Upper lobe of left lung (tissue), 6 donors: Measurements from ENCODE around the gene SOX13. TPM values are rescaled to one million over a fixed set of nuclear protein-coding genes. Genes with fewer than 3 reads are reported as not detected.
"Not testable (repeated sequence)": the region's sequence is repeated elsewhere in the genome, so short reads cannot be mapped to it uniquely, and the experiment has no call there.

Experiments
- ATAC-seq, 2 donors: fragments of 200-7000 bp; cut with Tn5 transposase; one replicate each; pipeline ENCODE4 v1.9.1; 2022; ENCODE audit warnings: mild to moderate bottlenecking in 2 of 2, moderate library complexity in 2 of 2; ENCODE audit not compliant: low FRiP score in 2 of 2
- DNase-seq, 2 donors: peaks; one replicate each; pipeline ENCODE4 v3.0.0-alpha.2; 2019 to 2020
- H3K27ac ChIP-seq, 4 donors: fragments of 200-600 bp; sonication (generic); one replicate each; pipeline ENCODE4 v1.5.1; 2016 to 2019
- H3K27me3 ChIP-seq, 4 donors: fragments of 200-600 bp; sonication (generic); one replicate each; pipeline ENCODE4 v1.5.1; 2017 to 2019
- H3K36me3 ChIP-seq, 4 donors: fragments of 200-600 bp; sonication (generic); one replicate each; pipeline ENCODE4 v1.5.1; 2016 to 2019
- H3K4me1 ChIP-seq, 4 donors: fragments of 200-600 bp; sonication (generic); one replicate each; pipeline ENCODE4 v1.5.1; 2018 to 2019
- H3K4me3 ChIP-seq, 4 donors: fragments of 200-600 bp; sonication (generic); one replicate each; pipeline ENCODE4 v1.5.1; 2017 to 2019; ENCODE audit warnings: mild to moderate bottlenecking in 2 of 4, moderate library complexity in 1 of 4
- H3K9me3 ChIP-seq, 4 donors: fragments of 200-600 bp; sonication (generic); one replicate each; pipeline ENCODE4 v1.5.1; 2018 to 2019
- EP300 ChIP-seq, 4 donors: sonication (generic); formaldehyde crosslinking; IDR thresholded peaks; one replicate each; pipeline ENCODE4 v1.5.1; 2017; ENCODE audit warnings: antibody characterized with exemption in 4 of 4, control low read depth in 2 of 4
- POLR2A ChIP-seq, 4 donors: fragments of 450-650 bp; IDR thresholded peaks; one replicate each; pipeline ENCODE4 v1.5.1; 2016 to 2017; ENCODE audit warnings: antibody characterized with exemption in 4 of 4, mild to moderate bottlenecking in 2 of 4
- POLR2AphosphoS5 ChIP-seq, 2 donors: sonication (generic); formaldehyde crosslinking; IDR thresholded peaks; one replicate each; pipeline ENCODE4 v1.5.1; 2017; ENCODE audit warnings: antibody characterized with exemption in 2 of 2
- WGBS, 2 donors: methylation state at CpG; one replicate each; pipeline ENCODE4 v1.1.5; 2017 to 2018; 5-methylcytosine and 5-hydroxymethylcytosine counted together
- total RNA-seq, 6 donors: library from RNA; depleted of rRNA in 4 of 6; stranded (reverse); fragments of >200 nt in 4 of 6; gene quantifications; one replicate each; pipeline versions ENCODE4 v1.1.0 to v1.2.1, GENCODE V29; 2016 to 2021
- TF ChIP-seq, protein P1 (sequence below), 6 experiments: fragments of 450-650 bp in 4 of 6; fragments of 200-600 bp in 2 of 6; sonication (generic) in 2 of 6; IDR thresholded peaks; one replicate each; pipeline ENCODE4 v1.5.1; 2016 to 2019; ENCODE audit warnings: antibody characterized with exemption in 6 of 6
- donor health status: DM: no; HTN: no; CAD: no; lungs with moderate emphysema.
- donor health status: DM: no; HTN: yes; CAD: no; lungs with severe emphysema.

SOX13 gene
- total RNA-seq, 6 donors from 2014 or later, result 33.8 to 76.5 (median 63.9) TPM

DNA sequence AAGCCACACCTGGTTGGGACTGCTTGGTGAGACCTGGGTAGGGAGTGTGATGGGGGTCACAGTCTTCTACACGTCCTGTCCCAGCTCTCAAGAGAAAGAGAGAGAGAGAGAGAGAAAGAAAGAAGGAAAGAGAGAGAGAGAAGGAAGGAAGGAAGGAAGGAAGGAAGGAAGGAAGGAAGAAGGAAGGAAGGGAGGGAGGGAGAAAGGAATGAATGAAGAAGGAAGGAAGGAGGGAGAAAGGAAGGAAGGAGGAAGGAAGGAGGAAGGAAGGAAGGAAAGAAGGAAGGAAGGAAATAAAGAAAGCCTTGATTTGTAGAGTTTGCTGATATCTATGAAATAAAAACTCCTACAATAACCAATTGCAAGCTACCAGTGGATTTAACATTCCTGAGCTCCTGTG is 28.5 kb upstream of the SOX13 start:
- Histone ChIP-seq H3K4me3 (no peak overlapping the region), H3K36me3 (no peaks in the 10 kb centered on the region), H3K9me3 (no peaks in the 10 kb centered on the region), H3K4me1 (peaks cover 0 to 9% (median 5%) of the 10 kb centered on the region in 4 donors), H3K27ac (no peak overlapping the region), H3K27me3 (no peaks in the 10 kb centered on the region)
- TF ChIP-seq, protein P1, sequence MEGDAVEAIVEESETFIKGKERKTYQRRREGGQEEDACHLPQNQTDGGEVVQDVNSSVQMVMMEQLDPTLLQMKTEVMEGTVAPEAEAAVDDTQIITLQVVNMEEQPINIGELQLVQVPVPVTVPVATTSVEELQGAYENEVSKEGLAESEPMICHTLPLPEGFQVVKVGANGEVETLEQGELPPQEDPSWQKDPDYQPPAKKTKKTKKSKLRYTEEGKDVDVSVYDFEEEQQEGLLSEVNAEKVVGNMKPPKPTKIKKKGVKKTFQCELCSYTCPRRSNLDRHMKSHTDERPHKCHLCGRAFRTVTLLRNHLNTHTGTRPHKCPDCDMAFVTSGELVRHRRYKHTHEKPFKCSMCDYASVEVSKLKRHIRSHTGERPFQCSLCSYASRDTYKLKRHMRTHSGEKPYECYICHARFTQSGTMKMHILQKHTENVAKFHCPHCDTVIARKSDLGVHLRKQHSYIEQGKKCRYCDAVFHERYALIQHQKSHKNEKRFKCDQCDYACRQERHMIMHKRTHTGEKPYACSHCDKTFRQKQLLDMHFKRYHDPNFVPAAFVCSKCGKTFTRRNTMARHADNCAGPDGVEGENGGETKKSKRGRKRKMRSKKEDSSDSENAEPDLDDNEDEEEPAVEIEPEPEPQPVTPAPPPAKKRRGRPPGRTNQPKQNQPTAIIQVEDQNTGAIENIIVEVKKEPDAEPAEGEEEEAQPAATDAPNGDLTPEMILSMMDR (IDR thresholded peaks at IDR 0.05), result no peak
- no peak for TF ChIP-seq POLR2AphosphoS5 (IDR thresholded peaks at IDR 0.05)
- TF ChIP-seq EP300 (IDR thresholded peaks at IDR 0.05), result no peak
- no peak for TF ChIP-seq POLR2A (IDR thresholded peaks at IDR 0.05)
- no peak for DNase-seq
- 67 to 71% methylated on average over 1 of the region's 1 CpG for WGBS, 2 donors
- ATAC-seq, result no peak

DNA sequence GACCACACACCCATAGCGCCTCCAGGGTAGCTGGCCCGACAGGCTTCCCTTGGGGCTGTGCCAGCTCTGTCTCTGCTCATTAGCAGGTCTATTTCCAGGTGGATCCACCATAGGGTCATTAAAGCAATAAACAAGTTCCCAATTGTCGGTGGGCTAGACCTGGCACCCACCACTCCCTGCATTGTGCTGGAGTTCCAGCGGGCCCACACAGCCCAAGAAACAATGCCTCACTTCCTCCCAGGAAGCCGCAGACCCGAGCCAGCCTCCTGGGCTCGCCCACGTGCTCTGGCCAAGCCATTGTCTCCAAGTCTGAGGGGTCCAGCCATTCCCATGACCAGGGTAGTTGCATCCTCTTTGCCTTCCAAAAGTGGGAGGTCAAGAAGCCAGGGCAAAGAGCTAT is 27.5 kb upstream of the SOX13 start:
- H3K27ac ChIP-seq, result peak overlapping the region in 3 of 4 donors; percentile 17 to 43 (median 29)
- TF ChIP-seq POLR2A (IDR thresholded peaks at IDR 0.05) (no peak), EP300 (IDR thresholded peaks at IDR 0.05) (no peak), POLR2AphosphoS5 (IDR thresholded peaks at IDR 0.05) (no peak)
- TF ChIP-seq, protein P1 (IDR thresholded peaks at IDR 0.05), result no peak
- ATAC-seq, result no peak
- H3K4me1 ChIP-seq, result peaks cover 0 to 9% (median 5%) of the 10 kb centered on the region in 4 donors
- H3K4me3 ChIP-seq, result no peak overlapping the region
- no peak for DNase-seq
- H3K27me3 ChIP-seq, result no peaks in the 10 kb centered on the region
- 69% methylated on average over 8 of the region's 8 CpGs for WGBS, 2 donors
- H3K9me3 ChIP-seq, result no peaks in the 10 kb centered on the region
- no peaks in the 10 kb centered on the region for H3K36me3 ChIP-seq

DNA sequence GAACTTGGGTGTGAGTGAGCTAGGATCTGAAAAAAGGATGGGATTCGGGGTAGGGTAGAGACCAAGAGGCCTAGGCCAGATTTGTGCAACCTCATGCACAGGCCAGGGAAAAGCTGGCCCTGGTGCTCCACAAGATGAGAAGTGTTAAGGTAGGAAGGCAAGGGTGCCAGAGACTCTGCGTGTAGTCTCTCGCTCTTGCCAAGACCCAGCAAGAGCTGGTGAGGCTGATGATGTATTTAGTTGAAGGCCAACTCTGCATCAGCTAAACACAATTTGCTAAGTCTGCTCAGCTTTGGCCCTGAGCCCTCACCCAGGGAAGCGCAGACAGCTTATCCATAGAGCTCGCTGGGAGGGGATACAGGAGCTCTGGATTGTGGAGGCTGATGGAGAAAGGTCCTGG is 26.6 kb upstream of the SOX13 start:
- no peak for DNase-seq
- no peak for ATAC-seq
- H3K27ac ChIP-seq, result no peak overlapping the region

DNA sequence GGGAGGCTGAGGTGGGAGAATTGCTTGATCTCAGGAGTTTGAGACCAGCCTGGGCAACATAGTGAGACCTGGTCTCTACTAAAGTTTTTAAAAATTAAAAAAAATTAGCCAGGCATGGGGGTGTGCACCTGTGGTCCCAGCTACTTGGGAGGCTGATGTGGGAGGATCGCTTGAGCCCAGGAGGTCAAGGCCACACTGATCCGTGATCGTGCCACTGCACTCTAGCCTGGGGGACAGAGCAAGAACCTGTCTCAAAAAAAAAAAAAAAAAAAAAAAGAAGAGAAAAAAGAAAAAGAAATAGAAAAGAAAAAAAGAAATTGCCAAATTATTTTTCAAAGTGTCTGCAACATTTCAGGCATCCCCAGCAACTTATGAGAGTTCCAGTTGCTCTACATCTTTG is 24.1 kb upstream of the SOX13 start:
- not testable (repeated sequence) for H3K9me3 ChIP-seq, H3K27me3 ChIP-seq, ATAC-seq, H3K27ac ChIP-seq, H3K4me3 ChIP-seq, H3K36me3 ChIP-seq, H3K4me1 ChIP-seq, DNase-seq
- 96 to 99% methylated on average over 3 of the region's 3 CpGs for WGBS, 2 donors

More for the DNA sequence above, 26.6 kb upstream of the SOX13 start:
- H3K27me3 ChIP-seq, result no peaks in the 10 kb centered on the region
- peaks cover 0 to 5% (median 3%) of the 10 kb centered on the region in 4 donors for H3K4me1 ChIP-seq
- no peak overlapping the region for H3K4me3 ChIP-seq
- TF ChIP-seq, protein P1 (IDR thresholded peaks at IDR 0.05), result no peak
- TF ChIP-seq POLR2A (IDR thresholded peaks at IDR 0.05) (no peak), POLR2AphosphoS5 (IDR thresholded peaks at IDR 0.05) (no peak), EP300 (IDR thresholded peaks at IDR 0.05) (no peak)
- H3K9me3 ChIP-seq, result no peaks in the 10 kb centered on the region
- 90 to 92% methylated on average over 5 of the region's 5 CpGs for WGBS, 2 donors
- no peaks in the 10 kb centered on the region for H3K36me3 ChIP-seq

DNA sequence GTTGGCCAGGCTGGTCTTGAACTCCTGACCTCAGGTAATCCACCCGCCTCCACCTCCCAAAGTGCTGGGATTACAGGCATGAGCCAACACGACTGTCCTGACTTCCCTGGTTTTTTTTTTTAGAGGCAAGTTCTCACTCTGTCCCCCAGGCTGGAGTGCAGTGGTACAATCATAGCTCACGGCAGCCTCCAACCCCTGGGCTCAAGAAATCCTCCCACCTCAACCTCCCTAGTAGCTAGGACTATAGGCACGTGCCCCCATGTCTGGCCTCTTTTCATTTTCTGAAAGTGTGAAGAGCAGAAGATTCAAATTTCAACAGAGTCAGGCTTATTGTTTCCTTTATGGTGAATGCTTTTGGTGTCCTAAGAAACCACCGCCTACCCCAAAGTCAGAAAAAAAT is 21.7 kb upstream of the SOX13 start:
- ATAC-seq, result no peak
- Histone ChIP-seq H3K36me3 (no peaks in the 10 kb centered on the region), H3K4me3 (no peak overlapping the region), H3K27me3 (no peaks in the 10 kb centered on the region), H3K9me3 (no peaks in the 10 kb centered on the region), H3K4me1 (no peaks in the 10 kb centered on the region), H3K27ac (no peak overlapping the region)
- WGBS, 2 donors, result 82 to 88% methylated on average over 5 of the region's 5 CpGs
- DNase-seq, result no peak
- TF ChIP-seq POLR2AphosphoS5 (IDR thresholded peaks at IDR 0.05), result no peak
- TF ChIP-seq, protein P1 (IDR thresholded peaks at IDR 0.05), result no peak
- no peak for TF ChIP-seq POLR2A (IDR thresholded peaks at IDR 0.05)
- no peak for TF ChIP-seq EP300 (IDR thresholded peaks at IDR 0.05)
